ENCODE measurements around the gene NEK9.
"Not testable (repeated sequence)": the region's sequence is repeated elsewhere in the genome, so short reads cannot be mapped to it uniquely, and the experiment has no call there.

NEK9 gene

GRCh38 chr14:75098682-75099081 is 28.2 kb downstream of the NEK9 start:
- no peak for DNase-seq

GRCh38 chr14:75098212-75098611 is 28.6 kb downstream of the NEK9 start:
- DNase-seq, result no peak

GRCh38 chr14:75096959-75097358 is 29.9 kb downstream of the NEK9 start:
- no peak for DNase-seq

GRCh38 chr14:75095690-75096089 is 31.2 kb downstream of the NEK9 start:
- no peak for DNase-seq

- no peak for DNase-seq
These were observed 32.0 kb downstream of the NEK9 start for GRCh38 chr14:75094896-75095295.

- DNase-seq, result no peak
These were observed 34.1 kb downstream of the NEK9 start for GRCh38 chr14:75092698-75093097.

GRCh38 chr14:75091251-75091650 is 35.6 kb downstream of the NEK9 start:
- DNase-seq, result no peak

- DNase-seq, result no peak
These were observed 36.5 kb downstream of the NEK9 start for GRCh38 chr14:75090353-75090752.

GRCh38 chr14:75088566-75089373 is 38.1 kb downstream of the NEK9 start:
- peak; percentile 54 for DNase-seq

GRCh38 chr14:75088153-75088552 is 38.7 kb downstream of the NEK9 start:
- DNase-seq, result no peak

- no peak for DNase-seq
These were observed 42.3 kb downstream of the NEK9 start for GRCh38 chr14:75084513-75084912.

- no peak for DNase-seq
These were observed 43.6 kb downstream of the NEK9 start for GRCh38 chr14:75083271-75083670.

GRCh38 chr14:75081660-75082229 is 45.1 kb downstream of the NEK9 start:
- DNase-seq, result no peak

GRCh38 chr14:75079521-75079920 is 47.3 kb downstream of the NEK9 start:
- DNase-seq, result no peak

GRCh38 chr14:75077794-75078193 is 49.1 kb downstream of the NEK9 start:
- DNase-seq, result no peak

GRCh38 chr14:75070383-75070782 is 56.5 kb downstream of the NEK9 start:
- DNase-seq, result no peak

GRCh38 chr14:75069811-75070145 is 57.1 kb downstream of the NEK9 start:
- no peak for DNase-seq

GRCh38 chr14:75069121-75069810 is 57.6 kb downstream of the NEK9 start, which contains the start of gene ZC2HC1C:
Gene ZC2HC1C, plus strand, starts transcription at chr14:75069641. Its CDS starts 933 bp downstream, at chr14:75070574.
- peak; percentile 23 for DNase-seq

GRCh38 chr14:75068294-75069120 is 58.3 kb downstream of the NEK9 start:
- DNase-seq, result no peak

- DNase-seq, result not testable (repeated sequence)
These were observed 59.1 kb downstream of the NEK9 start for GRCh38 chr14:75067765-75068164.

GRCh38 chr14:75067212-75067611 is 59.6 kb downstream of the NEK9 start:
- no peak for DNase-seq

- no peak for DNase-seq
These were observed 60.2 kb downstream of the NEK9 start for GRCh38 chr14:75066691-75067090.

- DNase-seq, result no peak
These were observed 62.7 kb downstream of the NEK9 start for GRCh38 chr14:75064205-75064567.

Data from OCI-M1 (cell line).